ENCODE measurements around the gene ZSWIM7.

GRCh38 chr17:16005636-16006035 lies 6.1 kb upstream of the ZSWIM7 start:
- TF ChIP-seq, protein P1, sequence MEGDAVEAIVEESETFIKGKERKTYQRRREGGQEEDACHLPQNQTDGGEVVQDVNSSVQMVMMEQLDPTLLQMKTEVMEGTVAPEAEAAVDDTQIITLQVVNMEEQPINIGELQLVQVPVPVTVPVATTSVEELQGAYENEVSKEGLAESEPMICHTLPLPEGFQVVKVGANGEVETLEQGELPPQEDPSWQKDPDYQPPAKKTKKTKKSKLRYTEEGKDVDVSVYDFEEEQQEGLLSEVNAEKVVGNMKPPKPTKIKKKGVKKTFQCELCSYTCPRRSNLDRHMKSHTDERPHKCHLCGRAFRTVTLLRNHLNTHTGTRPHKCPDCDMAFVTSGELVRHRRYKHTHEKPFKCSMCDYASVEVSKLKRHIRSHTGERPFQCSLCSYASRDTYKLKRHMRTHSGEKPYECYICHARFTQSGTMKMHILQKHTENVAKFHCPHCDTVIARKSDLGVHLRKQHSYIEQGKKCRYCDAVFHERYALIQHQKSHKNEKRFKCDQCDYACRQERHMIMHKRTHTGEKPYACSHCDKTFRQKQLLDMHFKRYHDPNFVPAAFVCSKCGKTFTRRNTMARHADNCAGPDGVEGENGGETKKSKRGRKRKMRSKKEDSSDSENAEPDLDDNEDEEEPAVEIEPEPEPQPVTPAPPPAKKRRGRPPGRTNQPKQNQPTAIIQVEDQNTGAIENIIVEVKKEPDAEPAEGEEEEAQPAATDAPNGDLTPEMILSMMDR (IDR thresholded peaks at IDR 0.05), result no peak
- no peak for TF ChIP-seq POLR2A (IDR thresholded peaks at IDR 0.05)

All from testis (tissue), 2 donors.